HEK293 (cell line): ENCODE results near the gene TRAPPC5.

Source experiments
- CTCF ChIP-seq: fragments of 450-650 bp; formaldehyde crosslinking; IDR thresholded peaks from 2 replicates; pipeline ENCODE4 v1.5.1; 2016; ENCODE audit warnings: missing biosample characterization, missing genetic modification characterization
- HOXA7 ChIP-seq: sonication (generic); formaldehyde crosslinking; IDR thresholded peaks from 2 replicates; pipeline ENCODE4 v1.8.1; 2022; ENCODE audit warnings: missing genetic modification reagents, borderline replicate concordance
- KLF9 ChIP-seq: fragments of 450-650 bp; formaldehyde crosslinking; IDR thresholded peaks from 2 replicates; pipeline ENCODE4 v1.5.1; 2016; ENCODE audit warnings: missing biosample characterization, missing genetic modification characterization, low read depth
- REST ChIP-seq: fragments of 450-650 bp; formaldehyde crosslinking; IDR thresholded peaks from 2 replicates; pipeline ENCODE4 v1.5.1; 2016; ENCODE audit warnings: missing biosample characterization, missing genetic modification characterization
- ZBTB7A ChIP-seq: fragments of 450-650 bp; formaldehyde crosslinking; IDR thresholded peaks from 2 replicates; pipeline ENCODE4 v1.5.1; 2016; ENCODE audit warnings: low read depth, missing biosample characterization, missing genetic modification characterization
- ZFP3 ChIP-seq: fragments of 450-650 bp; formaldehyde crosslinking; IDR thresholded peaks from 2 replicates; pipeline ENCODE4 v1.5.1; 2016; ENCODE audit warnings: low read depth, missing biosample characterization, missing genetic modification characterization
- ZNF26 ChIP-seq: fragments of 450-650 bp; formaldehyde crosslinking; IDR thresholded peaks from 2 replicates; pipeline ENCODE4 v1.5.1; 2016; ENCODE audit warnings: missing biosample characterization, missing genetic modification characterization
- ZNF274 ChIP-seq, 2 experiments: fragments of 200-500 bp in 1 of 2; fragments of 450-650 bp in 1 of 2; sonication (Bioruptor generic) in 1 of 2; formaldehyde crosslinking in 1 of 2; IDR thresholded peaks; 2 replicates each; pipeline versions ENCODE4 v1.5.1 to v1.6.1; 2014 to 2016; ENCODE audit warnings: borderline replicate concordance in 1 of 2, inconsistent platforms in 1 of 2, low read length in 1 of 2, missing biosample characterization in 1 of 2, missing genetic modification characterization in 1 of 2
- ZNF426 ChIP-seq: fragments of 450-650 bp; formaldehyde crosslinking; IDR thresholded peaks from 2 replicates; pipeline ENCODE4 v1.5.1; 2017; ENCODE audit warnings: missing biosample characterization, missing genetic modification characterization, mild to moderate bottlenecking, inconsistent platforms, moderate library complexity
- ZNF449 ChIP-seq: fragments of 450-650 bp; formaldehyde crosslinking; IDR thresholded peaks from 2 replicates; pipeline ENCODE4 v1.5.1; 2017; ENCODE audit warnings: missing biosample characterization, mild to moderate bottlenecking, missing genetic modification characterization, moderate library complexity
- ZNF561 ChIP-seq: fragments of 450-650 bp; IDR thresholded peaks from 2 replicates; pipeline ENCODE4 v1.5.1; 2018; ENCODE audit warnings: missing biosample characterization, missing genetic modification characterization, borderline replicate concordance
- ZNF571 ChIP-seq: fragments of 450-650 bp; formaldehyde crosslinking; IDR thresholded peaks from 2 replicates; pipeline ENCODE4 v1.5.0; 2017; ENCODE audit warnings: missing biosample characterization, missing genetic modification characterization
- ZNF596 ChIP-seq: fragments of 450-650 bp; IDR thresholded peaks from 2 replicates; pipeline ENCODE4 v1.5.0; 2018; ENCODE audit warnings: missing biosample characterization, mild to moderate bottlenecking, missing genetic modification characterization, moderate library complexity

- TF ChIP-seq KLF9 (no peak), CTCF (tag by site-specific recombination) (no peak), ZNF26 (no peak), HOXA7 (no peak), ZNF571 (tag by site-specific recombination) (no peak), ZFP3 (tag by site-specific recombination) (no peak), ZNF274 (IDR thresholded peaks at IDR 0.05; ENCODE audit: low read length) (no peak), ZNF274 (tag by site-specific recombination; IDR thresholded peaks at IDR 0.05; ENCODE audit: borderline replicate concordance) (no peak), REST (no peak), ZNF561 (tag by site-specific recombination) (no peak), ZBTB7A (tag by site-specific recombination) (no peak), ZNF449 (tag by site-specific recombination) (no peak), ZNF596 (tag by site-specific recombination) (no peak), ZNF426 (tag by site-specific recombination) (no peak)
Observed at GRCh38 chr19:7633698-7634097, 46.9 kb upstream of the TRAPPC5 start, which contains the start of gene PCP2.
